K562 (cell line): Measurements from ENCODE around the gene NES. TPM values are rescaled to one million over a fixed set of nuclear protein-coding genes. Genes with fewer than 3 reads are reported as not detected.

ENCODE experiments used
- E2F3 ChIP-seq: fragments of 250-450 bp; sonication (Bioruptor Pico); IDR thresholded peaks from 2 replicates; pipeline ENCODE4 v1.4.0; 2020; ENCODE audit warnings: mild to moderate bottlenecking
- GTF2A2 ChIP-seq: IDR thresholded peaks from 2 replicates; pipeline ENCODE4 v1.6.1; 2016; ENCODE audit warnings: mild to moderate bottlenecking, missing genetic modification characterization, missing compliant biosample characterization
- HNRNPUL1 ChIP-seq: fragments of 200-400 bp; formaldehyde crosslinking; IDR thresholded peaks from 2 replicates; pipeline ENCODE4 v1.6.1; 2017; ENCODE audit warnings: low read length
- ZNF23 ChIP-seq: fragments of 250-450 bp; sonication (Bioruptor Pico); IDR thresholded peaks from 2 replicates; pipeline ENCODE4 v1.4.0; 2020; ENCODE audit warnings: mild to moderate bottlenecking
- polyA plus RNA-seq, 8 experiments: library from polyadenylated mRNA; depleted of rRNA in 4 of 8; stranded (reverse) in 5 of 8; unstranded in 3 of 8; fragments of >200 nt; fragmentation: Nextera tagmentation in 2 of 8; fragmentation: Illumina TruSeq in 1 of 8; extraction: Ambion mirVana in 2 of 8; extraction: Trizol in 1 of 8; gene quantifications; 2 replicates each; pipeline versions ENCODE4 v1.2.1 to v1.2.3, GENCODE V29; 2011 to 2014; ENCODE audit warnings: inconsistent platforms in 1 of 8, missing spikeins in 1 of 8
- total RNA-seq, 7 experiments: library from RNA; depleted of rRNA in 6 of 7; stranded (reverse); fragments of >200 nt in 6 of 7; fragmentation: Illumina TruSeq in 2 of 7; extraction: Trizol in 2 of 7; gene quantifications; 2 replicates each; pipeline versions ENCODE4 v1.2.1 to v1.2.3, GENCODE V29; 2011 to 2021; ENCODE audit warnings: low replicate concordance in 1 of 7
- TF ChIP-seq, protein P1 (sequence below): sonication (generic); formaldehyde crosslinking; IDR thresholded peaks from 2 replicates; pipeline ENCODE4 v1.8.0; 2023; ENCODE audit warnings: mild to moderate bottlenecking, missing genetic modification reagents
- TF ChIP-seq, protein P2 (sequence below): fragments of 450-650 bp; IDR thresholded peaks from 2 replicates; pipeline ENCODE4 v1.6.1; 2016; ENCODE audit warnings: low read depth, mild to moderate bottlenecking, moderate library complexity
- TF ChIP-seq, protein P3 (sequence below): IDR thresholded peaks from 2 replicates; pipeline ENCODE4 v1.6.1; 2016; ENCODE audit warnings: missing genetic modification characterization, missing compliant biosample characterization
- TF ChIP-seq, protein P4 (sequence below): fragments of 450-650 bp; IDR thresholded peaks from 2 replicates; pipeline ENCODE4 v1.6.1; 2016
- TF ChIP-seq, protein P5 (sequence below): fragments of 450-650 bp; IDR thresholded peaks from 2 replicates; pipeline ENCODE4 v1.6.1; 2017; ENCODE audit warnings: antibody characterized with exemption
- TF ChIP-seq, protein P6 (sequence below): fragments of 250-450 bp; sonication (Bioruptor Pico); IDR thresholded peaks from 2 replicates; pipeline ENCODE4 v1.4.0; 2020; ENCODE audit warnings: mild to moderate bottlenecking

Gene NES
- total and polyA plus RNA-seq, 9 of the 15 experiments (the other 6 are each of a cell fraction or from before 2014, with no cell fraction given), result 0.10 to 8.6 (median 4.2) TPM

DNA sequence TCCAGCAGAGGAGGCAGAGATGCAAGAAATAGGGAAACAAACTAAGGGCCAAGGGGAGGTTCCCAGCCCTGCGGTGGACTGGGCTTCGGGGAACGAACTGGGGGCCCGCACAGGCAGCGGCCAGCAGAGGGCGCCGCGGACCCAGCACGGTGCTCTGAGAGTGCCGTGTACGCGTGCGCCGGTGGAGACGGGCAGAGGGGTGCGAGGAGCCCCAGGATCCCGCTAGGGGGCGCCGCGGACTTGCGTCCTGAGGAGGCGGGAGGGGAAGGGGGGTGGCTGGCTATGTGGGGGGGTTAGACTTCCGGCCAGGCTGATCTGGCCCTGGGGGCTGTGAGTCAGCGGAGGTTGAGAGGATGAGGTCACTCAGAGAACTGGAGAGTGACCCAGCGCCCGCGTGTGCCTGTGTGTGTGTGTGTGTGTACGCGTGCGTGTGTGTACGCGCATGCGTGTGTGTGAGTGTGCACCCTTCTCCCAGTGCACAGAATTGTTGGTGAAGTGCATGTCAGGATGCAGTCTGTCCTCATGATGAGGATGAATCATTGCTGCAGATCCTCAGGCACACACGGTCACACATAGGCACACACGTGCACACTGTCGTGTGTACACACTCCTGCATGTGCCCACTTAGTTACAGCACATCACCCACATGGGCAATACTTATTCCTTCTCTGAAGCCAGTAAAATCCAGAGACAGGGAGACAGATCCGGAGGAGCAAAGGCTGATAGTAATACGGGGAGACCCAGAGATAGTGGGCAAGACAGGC, 17.0 kb downstream of the NES start (continued):
- TF ChIP-seq, protein P1, sequence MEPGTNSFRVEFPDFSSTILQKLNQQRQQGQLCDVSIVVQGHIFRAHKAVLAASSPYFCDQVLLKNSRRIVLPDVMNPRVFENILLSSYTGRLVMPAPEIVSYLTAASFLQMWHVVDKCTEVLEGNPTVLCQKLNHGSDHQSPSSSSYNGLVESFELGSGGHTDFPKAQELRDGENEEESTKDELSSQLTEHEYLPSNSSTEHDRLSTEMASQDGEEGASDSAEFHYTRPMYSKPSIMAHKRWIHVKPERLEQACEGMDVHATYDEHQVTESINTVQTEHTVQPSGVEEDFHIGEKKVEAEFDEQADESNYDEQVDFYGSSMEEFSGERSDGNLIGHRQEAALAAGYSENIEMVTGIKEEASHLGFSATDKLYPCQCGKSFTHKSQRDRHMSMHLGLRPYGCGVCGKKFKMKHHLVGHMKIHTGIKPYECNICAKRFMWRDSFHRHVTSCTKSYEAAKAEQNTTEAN (CRISPR knock-in tag), result peak; percentile 99
- TF ChIP-seq, protein P2, sequence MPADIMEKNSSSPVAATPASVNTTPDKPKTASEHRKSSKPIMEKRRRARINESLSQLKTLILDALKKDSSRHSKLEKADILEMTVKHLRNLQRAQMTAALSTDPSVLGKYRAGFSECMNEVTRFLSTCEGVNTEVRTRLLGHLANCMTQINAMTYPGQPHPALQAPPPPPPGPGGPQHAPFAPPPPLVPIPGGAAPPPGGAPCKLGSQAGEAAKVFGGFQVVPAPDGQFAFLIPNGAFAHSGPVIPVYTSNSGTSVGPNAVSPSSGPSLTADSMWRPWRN, result no peak; the same call in 1 of the 2 replicates
- TF ChIP-seq, protein P3, sequence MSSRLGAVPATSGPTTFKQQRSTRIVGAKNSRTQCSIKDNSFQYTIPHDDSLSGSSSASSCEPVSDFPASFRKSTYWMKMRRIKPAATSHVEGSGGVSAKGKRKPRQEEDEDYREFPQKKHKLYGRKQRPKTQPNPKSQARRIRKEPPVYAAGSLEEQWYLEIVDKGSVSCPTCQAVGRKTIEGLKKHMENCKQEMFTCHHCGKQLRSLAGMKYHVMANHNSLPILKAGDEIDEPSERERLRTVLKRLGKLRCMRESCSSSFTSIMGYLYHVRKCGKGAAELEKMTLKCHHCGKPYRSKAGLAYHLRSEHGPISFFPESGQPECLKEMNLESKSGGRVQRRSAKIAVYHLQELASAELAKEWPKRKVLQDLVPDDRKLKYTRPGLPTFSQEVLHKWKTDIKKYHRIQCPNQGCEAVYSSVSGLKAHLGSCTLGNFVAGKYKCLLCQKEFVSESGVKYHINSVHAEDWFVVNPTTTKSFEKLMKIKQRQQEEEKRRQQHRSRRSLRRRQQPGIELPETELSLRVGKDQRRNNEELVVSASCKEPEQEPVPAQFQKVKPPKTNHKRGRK (tag), result no peak
- TF ChIP-seq, protein P4, sequence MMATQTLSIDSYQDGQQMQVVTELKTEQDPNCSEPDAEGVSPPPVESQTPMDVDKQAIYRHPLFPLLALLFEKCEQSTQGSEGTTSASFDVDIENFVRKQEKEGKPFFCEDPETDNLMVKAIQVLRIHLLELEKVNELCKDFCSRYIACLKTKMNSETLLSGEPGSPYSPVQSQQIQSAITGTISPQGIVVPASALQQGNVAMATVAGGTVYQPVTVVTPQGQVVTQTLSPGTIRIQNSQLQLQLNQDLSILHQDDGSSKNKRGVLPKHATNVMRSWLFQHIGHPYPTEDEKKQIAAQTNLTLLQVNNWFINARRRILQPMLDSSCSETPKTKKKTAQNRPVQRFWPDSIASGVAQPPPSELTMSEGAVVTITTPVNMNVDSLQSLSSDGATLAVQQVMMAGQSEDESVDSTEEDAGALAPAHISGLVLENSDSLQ, result peak; percentile 64
- TF ChIP-seq E2F3 (CRISPR knock-in tag), result no peak
- TF ChIP-seq, protein P5, sequence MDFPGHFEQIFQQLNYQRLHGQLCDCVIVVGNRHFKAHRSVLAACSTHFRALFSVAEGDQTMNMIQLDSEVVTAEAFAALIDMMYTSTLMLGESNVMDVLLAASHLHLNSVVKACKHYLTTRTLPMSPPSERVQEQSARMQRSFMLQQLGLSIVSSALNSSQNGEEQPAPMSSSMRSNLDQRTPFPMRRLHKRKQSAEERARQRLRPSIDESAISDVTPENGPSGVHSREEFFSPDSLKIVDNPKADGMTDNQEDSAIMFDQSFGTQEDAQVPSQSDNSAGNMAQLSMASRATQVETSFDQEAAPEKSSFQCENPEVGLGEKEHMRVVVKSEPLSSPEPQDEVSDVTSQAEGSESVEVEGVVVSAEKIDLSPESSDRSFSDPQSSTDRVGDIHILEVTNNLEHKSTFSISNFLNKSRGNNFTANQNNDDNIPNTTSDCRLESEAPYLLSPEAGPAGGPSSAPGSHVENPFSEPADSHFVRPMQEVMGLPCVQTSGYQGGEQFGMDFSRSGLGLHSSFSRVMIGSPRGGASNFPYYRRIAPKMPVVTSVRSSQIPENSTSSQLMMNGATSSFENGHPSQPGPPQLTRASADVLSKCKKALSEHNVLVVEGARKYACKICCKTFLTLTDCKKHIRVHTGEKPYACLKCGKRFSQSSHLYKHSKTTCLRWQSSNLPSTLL, result no peak
- TF ChIP-seq, protein P6, sequence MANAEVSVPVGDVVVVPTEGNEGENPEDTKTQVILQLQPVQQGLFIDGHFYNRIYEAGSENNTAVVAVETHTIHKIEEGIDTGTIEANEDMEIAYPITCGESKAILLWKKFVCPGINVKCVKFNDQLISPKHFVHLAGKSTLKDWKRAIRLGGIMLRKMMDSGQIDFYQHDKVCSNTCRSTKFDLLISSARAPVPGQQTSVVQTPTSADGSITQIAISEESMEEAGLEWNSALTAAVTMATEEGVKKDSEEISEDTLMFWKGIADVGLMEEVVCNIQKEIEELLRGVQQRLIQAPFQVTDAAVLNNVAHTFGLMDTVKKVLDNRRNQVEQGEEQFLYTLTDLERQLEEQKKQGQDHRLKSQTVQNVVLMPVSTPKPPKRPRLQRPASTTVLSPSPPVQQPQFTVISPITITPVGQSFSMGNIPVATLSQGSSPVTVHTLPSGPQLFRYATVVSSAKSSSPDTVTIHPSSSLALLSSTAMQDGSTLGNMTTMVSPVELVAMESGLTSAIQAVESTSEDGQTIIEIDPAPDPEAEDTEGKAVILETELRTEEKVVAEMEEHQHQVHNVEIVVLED, result no peak
- no peak for TF ChIP-seq GTF2A2 (tag)
- 0 out of 2 replicates have a peak, but pooled peaks have one; percentile 69 for TF ChIP-seq HNRNPUL1
- no peak for TF ChIP-seq ZNF23 (CRISPR knock-in tag)
